Measurements from ENCODE around the gene JUNB.

Gene JUNB

DNA sequence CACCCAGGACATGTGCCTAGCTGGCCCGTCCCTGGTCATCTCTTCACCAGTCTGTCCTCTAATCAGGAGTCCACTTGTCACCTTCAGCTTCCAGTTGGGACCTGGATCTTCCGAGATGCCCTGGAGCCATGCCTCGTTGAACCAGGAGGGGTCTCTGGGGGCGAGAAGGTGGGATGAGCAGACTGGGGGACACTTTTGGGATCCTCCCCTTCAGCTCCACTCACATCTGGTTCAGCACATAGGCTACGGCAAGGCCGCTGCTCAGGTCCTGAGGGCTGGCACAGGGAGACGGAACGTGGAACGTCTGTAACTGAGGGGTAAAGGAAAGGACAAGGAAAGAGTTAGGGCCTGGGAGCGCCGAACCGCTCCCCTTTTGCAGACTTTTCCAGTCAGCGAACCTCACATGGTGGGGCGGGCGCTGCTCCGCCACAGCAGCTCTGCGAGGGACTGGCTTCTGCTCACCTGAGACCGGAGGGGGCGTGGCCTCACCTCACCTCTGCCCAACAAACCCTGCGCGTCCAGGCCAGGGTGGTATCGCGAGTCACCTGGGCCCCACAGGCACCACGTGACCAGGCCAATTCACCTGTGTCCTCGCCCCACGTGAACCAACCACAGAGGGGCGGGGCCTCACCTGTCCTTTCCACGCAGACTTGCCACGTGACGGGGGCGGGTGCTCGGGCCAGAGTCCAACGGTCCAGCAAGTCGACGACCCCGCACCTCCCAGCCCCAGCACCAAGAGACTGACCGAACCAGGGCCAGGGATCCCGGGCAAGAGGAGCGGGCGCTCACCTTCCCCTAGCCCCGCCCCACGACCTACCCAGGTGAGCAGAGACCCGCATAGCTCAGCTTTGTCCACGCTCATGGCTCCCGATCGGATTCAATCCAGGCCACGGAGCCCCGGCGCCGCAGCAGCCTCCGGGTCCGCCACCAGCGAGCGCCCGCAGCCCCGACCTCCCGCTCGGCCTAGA lies 16.4 kb upstream of the JUNB start, which contains the start of gene HOOK2:
Gene HOOK2, minus strand, starts transcription at position 965 of the 968 bp plus-strand sequence. Its CDS starts 103 bp downstream, at position 862.
- DNase-seq, result peak; percentile 84

DNA sequence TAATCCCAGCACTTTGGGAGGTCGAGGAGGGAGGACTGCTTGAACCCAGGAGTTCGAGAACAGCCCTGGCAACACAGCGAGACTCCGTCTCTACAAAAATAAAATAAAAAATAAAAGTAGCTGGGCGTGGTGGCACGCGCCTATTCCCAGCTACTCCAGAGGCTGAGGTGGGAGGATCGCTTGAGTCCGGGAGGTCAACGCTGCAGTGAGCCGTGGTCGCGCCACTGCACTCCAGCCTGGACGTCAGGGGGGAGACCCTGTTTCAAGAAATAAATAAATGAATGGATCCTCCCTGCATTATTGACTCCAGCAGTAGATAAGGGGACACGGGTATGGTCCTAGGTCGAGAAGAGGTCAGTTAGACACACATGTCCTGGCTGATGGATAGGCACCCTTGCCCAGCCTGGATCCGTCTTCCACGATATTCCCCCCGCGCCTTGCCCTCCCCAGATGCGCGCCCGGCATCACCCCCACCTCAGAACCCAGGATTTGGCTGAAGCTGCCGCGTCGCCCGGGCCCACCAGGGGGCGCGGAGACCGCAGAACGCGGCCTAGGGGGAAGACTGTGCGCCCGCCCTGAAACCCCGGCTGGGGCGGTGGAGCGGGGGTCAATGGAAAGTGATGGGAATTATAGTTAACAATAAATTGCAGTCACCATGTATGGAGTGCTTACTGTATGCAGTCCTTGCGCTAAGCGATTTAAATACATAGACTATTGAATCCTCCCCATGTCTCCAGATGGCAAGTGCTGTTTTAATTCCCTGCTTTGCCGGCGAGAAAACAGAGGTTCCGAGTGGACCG lies 13.9 kb upstream of the JUNB start:
- peak; percentile 24 for DNase-seq

DNA sequence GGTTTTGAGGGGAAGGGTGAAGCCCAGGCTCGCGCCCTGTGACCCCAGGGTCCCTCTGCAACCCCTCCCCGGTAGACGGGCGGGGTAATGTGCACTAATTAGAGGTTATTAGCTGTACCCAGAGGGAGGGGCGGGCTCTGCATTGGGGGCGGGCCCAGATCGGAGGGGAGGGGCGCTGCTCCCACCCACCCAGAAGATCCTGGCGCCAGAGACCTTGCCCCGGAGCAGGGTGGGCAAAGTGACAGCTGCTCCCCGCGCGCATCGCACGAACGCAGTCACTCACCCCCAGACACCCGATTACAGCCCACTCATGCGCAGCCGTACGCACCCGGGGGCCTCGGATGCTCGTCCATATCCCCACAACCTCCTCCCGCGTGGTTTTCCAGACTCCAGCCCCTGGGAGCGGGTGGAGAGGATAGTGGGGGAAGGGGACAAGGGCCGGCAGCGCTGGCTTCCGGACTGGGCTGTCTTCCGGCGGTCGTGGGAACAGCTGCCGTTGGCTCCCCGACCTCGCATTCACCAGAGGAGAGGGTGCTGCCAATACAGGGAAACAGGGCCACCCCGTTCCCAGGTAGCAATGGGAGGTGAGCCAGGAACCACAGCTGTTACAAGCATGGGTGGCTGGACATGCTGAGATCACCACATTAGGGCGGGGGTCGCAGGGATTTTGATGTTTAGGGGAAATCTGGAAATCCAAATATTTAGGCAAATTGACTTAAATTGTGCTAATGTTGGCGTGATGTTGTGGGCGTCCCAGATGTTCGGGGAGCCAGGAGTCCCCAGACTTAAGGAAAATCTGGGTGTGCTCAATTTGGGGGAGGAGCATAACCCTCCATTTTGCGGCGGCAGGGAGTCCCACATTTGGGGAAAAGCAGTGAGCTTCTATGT lies 13.0 kb upstream of the JUNB start:
- DNase-seq, result no peak

DNA sequence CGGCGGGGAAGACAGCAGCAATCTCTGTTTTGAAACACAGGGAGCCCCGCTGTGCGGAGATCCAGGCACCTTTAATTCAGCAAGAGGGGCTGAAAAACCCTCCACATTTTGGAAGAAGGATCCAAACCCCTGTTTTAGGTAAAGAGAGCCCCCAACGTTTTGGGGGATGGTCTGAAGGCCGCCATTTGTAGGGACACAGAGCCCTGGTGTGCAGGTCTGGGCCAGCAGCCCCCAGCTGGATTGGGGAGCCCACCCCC lies 12.5 kb upstream of the JUNB start:
- no peak for DNase-seq

DNA sequence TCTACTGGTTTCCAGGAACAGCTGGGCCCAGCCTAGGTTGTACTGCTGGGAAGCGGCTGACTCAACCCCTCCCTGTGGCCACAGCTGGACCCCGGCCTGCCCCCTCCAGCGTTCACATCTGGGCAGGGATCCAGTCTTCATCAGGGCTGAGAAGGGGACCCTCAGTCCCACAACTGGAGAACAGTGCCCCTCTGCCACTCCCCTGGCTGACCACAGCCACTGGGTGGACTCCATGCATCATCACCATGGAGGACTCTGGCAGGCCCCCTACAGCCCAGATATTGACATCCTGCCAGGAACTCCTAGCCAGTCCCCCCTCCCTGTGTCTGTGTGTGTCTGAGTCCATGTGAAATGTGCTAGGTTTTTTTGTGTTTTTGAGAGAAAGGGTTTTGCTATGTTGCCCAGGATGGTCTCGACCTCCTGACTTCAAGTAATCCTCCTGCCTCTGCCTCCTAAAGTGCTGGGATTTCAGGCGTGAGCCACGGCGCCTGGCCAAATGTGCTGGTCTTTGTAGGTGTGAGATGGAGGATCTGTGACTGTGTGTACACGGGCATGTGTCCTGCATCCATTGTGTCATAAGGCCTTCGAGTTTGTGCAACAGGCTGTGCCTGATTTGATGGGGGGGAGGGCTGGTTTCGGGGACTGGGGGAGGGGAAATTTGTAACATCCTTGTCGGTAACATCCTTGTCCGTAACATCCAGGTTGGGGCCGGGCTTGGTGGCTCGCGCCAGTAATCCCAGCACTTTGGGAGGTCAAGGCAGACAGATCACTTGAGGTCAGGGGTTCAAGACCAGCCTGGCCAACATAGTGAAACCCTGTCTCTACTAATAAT lies 11.9 kb upstream of the JUNB start:
- DNase-seq, result no peak

DNA sequence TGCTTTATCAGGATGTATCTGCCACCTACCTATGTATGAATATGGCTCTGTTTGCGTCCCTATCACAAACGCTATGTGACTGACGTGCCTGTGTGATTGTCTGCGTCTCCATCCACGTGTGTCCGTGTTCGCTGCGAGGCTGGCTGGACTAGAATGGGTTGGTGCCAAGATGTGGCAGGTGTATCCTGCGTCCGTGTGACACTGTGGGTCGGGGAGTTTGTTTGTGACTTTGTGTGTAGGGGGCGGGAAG lies 9.2 kb upstream of the JUNB start:
- no peak for DNase-seq

- DNase-seq, result no peak
Observed at GRCh38 chr19:12782424-12783290, 8.6 kb upstream of the JUNB start.

GRCh38 chr19:12783291-12783848 lies 7.9 kb upstream of the JUNB start:
- no peak for DNase-seq

- no peak for DNase-seq
Observed at GRCh38 chr19:12783849-12784393, 7.4 kb upstream of the JUNB start.

DNA sequence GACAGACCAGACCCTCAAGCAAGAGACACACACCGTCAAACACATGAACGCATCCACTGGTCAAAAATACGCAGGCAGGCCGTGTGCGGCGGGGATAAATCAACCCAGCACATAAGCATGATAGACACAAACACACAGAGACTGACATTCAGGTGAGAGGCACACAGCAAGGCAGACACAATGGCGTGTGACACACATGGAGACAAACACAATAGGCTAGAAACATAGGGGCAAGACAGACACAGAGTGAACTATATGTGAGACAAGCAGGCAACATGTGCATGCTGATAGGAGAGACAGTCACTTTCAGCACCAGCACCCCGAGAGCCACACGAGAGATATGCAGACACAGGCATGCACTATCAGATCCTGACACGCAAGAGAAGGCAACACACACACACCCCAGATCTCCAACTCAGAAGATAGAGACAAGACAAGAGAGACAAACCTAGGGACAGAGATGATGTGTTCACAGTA lies 6.9 kb upstream of the JUNB start:
- no peak for DNase-seq

DNA sequence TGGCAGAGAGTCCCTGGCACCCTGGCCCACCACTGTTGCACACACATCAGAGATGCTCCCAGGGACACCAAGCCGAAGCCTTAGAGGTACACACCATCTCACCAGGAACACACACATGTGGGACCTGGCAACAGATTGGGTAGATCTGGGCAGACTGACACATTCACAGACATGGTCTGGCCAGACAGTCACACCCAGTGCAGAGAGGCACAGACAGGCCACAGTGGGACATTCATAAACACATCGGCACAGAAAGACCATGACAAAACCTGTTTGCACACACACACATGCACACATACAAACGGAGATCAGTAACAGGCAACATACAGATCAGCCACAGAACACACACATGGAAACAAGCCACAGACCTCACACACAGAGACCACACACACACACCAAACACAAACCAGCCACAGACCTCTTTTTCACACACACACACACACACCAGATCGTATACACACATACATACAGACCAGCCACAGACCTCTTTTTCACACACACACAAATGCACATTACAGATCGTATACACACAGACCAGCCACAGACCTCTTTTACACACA lies 6.3 kb upstream of the JUNB start:
- no peak for DNase-seq

DNA sequence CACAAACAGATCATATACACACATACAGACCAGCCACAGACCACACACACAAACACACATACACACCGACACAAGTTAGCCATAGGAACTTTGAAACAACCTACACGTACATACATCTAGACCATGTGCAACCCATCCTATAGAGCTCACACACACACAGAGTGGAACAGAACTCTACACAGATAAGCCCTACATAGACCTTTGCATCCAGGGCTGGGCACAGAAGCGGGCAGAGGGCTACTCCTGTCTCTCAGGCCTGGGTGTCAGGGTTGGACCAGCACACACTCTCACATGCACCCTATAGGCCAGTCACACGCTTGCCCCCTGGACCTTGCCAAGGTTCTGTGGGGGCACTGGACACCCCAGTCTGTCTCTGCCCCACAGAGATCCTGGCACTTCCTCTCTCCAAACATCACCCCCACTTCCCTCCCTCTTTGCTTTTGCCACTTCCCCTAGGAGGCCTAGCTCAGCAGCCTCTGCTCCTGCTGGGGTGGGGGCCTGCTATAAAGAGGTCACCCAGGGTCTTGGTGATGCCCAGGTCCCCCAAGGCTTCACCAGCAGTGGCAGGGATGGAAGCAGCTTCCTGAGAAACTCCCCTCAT lies 5.8 kb upstream of the JUNB start:
- DNase-seq, result no peak

DNA sequence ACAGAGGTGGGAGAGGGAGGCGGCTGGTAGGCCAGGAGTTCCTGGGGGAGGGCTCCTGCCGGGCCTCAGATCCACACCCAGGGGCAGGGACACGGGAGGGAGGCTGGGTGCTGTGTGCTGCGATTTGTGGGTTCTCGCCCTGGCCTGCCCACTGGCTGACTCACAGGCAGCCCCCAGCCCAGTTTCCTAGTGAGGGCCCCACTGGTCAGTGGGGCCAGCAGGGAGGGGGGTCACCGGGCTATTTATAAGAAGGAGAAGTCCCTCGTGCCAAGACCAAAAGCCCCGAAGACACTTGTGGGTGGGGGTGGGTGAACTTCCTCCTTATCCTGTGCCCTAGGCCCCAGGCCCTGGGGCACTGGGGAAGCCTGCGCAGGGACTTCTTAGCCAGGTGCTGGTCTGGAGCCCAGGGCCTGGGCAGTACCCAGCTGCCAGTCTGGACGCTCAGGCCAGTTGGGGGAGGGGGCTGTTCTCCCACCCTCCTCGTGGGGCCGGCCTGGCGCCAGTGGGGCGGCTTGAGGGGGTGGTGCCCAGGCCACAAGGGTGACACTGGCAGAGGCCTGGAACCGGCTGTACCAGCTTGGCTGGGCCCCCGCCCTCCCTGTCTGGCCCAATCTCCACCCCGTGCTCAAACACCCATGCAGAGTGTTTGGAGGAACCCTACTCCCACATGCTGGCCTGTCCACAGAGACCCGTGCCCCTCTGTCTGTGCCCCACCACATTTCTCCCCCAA lies 5.0 kb upstream of the JUNB start:
- no peak for DNase-seq

- DNase-seq, result no peak
Observed at GRCh38 chr19:12786952-12787351, 4.3 kb upstream of the JUNB start.

GRCh38 chr19:12787458-12787857 lies 3.8 kb upstream of the JUNB start:
- DNase-seq, result no peak

DNA sequence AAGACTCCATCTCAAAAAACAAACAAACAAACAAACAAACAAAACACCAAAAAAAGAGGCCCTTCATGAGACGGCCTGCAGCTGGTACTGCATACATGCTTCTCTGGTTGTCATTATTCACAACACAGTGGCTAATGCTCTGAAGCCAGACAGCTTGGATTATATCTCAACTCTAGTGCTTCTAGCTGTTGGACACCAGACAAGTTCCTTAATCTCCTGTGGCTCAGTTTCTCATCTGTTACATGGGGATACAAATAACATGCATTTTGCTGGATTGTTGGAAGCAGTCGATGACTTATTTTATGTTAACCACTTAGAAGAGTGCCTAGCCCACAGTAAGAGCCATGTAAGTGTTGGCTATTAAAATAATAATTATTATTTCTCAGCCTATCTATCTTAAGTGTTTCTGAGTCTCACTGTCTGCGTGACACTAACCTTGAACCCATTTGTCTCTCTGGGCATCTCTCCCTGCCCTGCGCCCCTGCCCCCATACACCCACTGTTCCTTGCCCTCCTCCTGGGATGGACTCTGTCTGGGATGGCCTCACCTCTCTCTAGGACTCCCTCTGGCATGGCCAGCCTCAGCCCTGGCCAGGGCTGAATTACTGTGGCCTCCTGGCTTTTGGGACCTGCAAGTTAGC lies 3.1 kb upstream of the JUNB start:
- DNase-seq, result no peak

DNA sequence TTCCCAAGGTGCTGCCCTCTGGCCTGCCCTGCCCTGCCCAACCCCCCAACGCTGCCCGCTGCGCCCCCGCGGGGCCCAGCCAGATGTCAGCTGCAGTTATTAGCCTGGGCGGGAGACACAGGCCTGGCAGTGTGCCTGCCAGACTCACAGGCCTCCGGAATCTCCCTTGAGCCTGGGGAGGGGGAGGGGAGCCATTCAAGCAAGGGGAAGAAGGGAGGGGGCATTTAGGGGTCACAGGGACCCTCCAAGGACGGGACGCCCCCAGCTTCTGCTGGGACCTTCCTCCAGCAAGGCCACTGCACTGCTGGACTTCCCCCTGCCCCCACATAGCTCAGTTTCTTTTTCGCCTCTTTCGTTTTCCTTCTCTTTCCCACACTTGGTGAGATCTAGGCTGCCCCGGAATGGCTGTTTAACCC lies 2.6 kb upstream of the JUNB start:
- no peak for DNase-seq

DNA sequence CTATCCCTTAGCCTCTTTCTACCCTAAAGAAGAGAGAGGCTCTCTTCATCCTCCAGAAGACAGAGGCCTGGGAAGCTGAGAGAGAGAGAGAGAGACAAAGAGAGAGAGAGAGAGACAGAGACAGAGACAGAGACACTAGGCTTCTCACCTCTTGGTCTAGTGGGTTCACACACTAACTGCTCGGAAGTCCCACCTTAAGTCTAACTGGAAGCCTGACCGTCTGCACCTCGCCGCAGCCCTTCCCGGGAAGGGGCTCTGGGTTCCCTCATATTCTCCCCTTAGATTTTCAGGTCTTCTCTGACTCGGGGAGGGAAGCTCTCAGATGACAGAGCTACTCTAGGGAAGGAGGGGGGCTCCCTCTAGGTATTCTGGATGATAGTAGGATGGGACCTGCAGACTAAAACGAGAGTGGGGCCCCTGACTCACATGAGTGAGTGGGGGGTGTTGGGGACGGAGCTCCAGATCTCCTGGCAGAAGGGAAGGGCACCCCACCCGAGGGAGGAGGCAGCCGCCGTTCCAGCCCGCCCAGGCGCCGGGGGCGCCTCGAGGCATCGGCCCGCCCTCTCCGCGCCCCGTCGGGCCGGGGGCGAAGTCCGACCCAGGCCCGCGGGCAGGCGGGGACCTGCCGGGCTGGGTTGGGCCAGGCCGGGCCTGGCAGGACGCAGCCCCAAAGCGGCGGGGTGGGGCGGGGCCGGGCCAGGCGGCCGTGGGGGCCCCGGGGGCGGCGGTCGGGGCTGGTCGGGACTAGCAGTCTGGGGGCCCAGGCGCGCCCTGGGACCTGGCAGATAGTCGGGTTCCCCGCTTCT lies 2.0 kb upstream of the JUNB start:
- DNase-seq, result no peak

Data from NCI-H1048 (cell line).